OCI-LY1 (cell line): ENCODE data around the gene RNF182.

Experiments
- H2AFZ ChIP-seq: fragments of 200-600 bp; sonication (generic), shearing (Covaris generic); 2 replicates; pipeline ENCODE4 v1.6.0; 2014; ENCODE audit warnings: antibody characterized with exemption, mild to moderate bottlenecking, low read length
- H3F3A ChIP-seq: fragments of 200-600 bp; sonication (generic), shearing (Covaris generic); 2 replicates; pipeline ENCODE4 v1.6.0; 2014; ENCODE audit warnings: mild to moderate bottlenecking, antibody characterized with exemption, low read length, moderate library complexity; ENCODE audit not compliant: insufficient read depth
- H3K27ac ChIP-seq: fragments of 200-600 bp; sonication (generic); 2 replicates; pipeline ENCODE4 v1.5.1; 2014; ENCODE audit warnings: low read length, mixed run types, mild to moderate bottlenecking, low read depth; ENCODE audit not compliant: poor library complexity, severe bottlenecking
- H3K27me3 ChIP-seq: fragments of 200-600 bp; sonication (generic); 2 replicates; pipeline ENCODE4 v1.6.0; 2014; ENCODE audit warnings: antibody characterized with exemption, mild to moderate bottlenecking, low read length, moderate library complexity; ENCODE audit not compliant: insufficient read depth
- H3K36me3 ChIP-seq: fragments of 200-600 bp; sonication (generic); 2 replicates; pipeline ENCODE4 v1.6.1; 2014; ENCODE audit warnings: mild to moderate bottlenecking, antibody characterized with exemption, low read length, moderate library complexity, mixed read lengths; ENCODE audit not compliant: insufficient read depth
- H3K4me1 ChIP-seq: fragments of 200-600 bp; sonication (generic); 2 replicates; pipeline ENCODE4 v1.5.1; 2014; ENCODE audit warnings: mild to moderate bottlenecking, low read length, moderate library complexity; ENCODE audit not compliant: insufficient read depth, severe bottlenecking
- H3K4me2 ChIP-seq: fragments of 200-600 bp; sonication (generic), shearing (Covaris generic); 2 replicates; pipeline ENCODE4 v1.6.1; 2014; ENCODE audit warnings: low read length
- H3K4me3 ChIP-seq: fragments of 200-600 bp; sonication (generic); 2 replicates; pipeline ENCODE4 v1.5.1; 2014; ENCODE audit warnings: low read length, low read depth, mild to moderate bottlenecking, mixed read lengths; ENCODE audit not compliant: poor library complexity, severe bottlenecking
- H3K79me2 ChIP-seq: fragments of 200-600 bp; shearing (Covaris generic); 2 replicates; pipeline ENCODE4 v1.6.1; 2016; ENCODE audit warnings: mixed run types, low read length, mixed read lengths; ENCODE audit not compliant: insufficient read depth
- H3K9ac ChIP-seq: fragments of 200-600 bp; sonication (generic), shearing (Covaris generic); 2 replicates; pipeline ENCODE4 v1.6.1; 2014; ENCODE audit warnings: mild to moderate bottlenecking, low read length, mixed read lengths
- H3K9me2 ChIP-seq: fragments of 200-600 bp; sonication (generic), shearing (Covaris generic); 2 replicates; pipeline ENCODE4 v1.6.1; 2014; ENCODE audit warnings: low read depth, mild to moderate bottlenecking, low read length, mixed read lengths
- H3K9me3 ChIP-seq: fragments of 200-600 bp; shearing (Covaris generic); 2 replicates; pipeline ENCODE4 v1.6.1; 2014; ENCODE audit warnings: low read length, mixed read lengths
- H4K20me1 ChIP-seq: fragments of 200-600 bp; sonication (generic), shearing (Covaris generic); 2 replicates; pipeline ENCODE4 v1.6.0; 2016; ENCODE audit warnings: mild to moderate bottlenecking, low read length; ENCODE audit not compliant: insufficient read depth
- EZH2 ChIP-seq: fragments of 200-600 bp; sonication (generic), shearing (Covaris generic); IDR thresholded peaks from 2 replicates; pipeline ENCODE4 v1.8.0; 2017; ENCODE audit warnings: borderline replicate concordance, mixed run types, mild to moderate bottlenecking, antibody characterized with exemption, low read length, moderate library complexity, mixed read lengths
- TF ChIP-seq, protein P1 (sequence below): fragments of 200-600 bp; sonication (generic), shearing (Covaris generic); IDR thresholded peaks from 2 replicates; pipeline ENCODE4 v1.5.1; 2017; ENCODE audit warnings: mild to moderate bottlenecking, antibody characterized with exemption, low read length, moderate library complexity, mixed read lengths

RNF182 gene

GRCh38 chr6:13902922-13903321, 21.8 kb upstream of the RNF182 start:
- no peaks in the 10 kb centered on the region for H3K4me1 ChIP-seq
- no peaks in the 10 kb centered on the region for H3K9me3 ChIP-seq
- H3K79me2 ChIP-seq, result no peaks in the 10 kb centered on the region
- no peak overlapping the region for H2AFZ ChIP-seq
- no peak overlapping the region for H3K4me3 ChIP-seq
- no peaks in the 10 kb centered on the region for H3K36me3 ChIP-seq
- no peaks in the 10 kb centered on the region for H4K20me1 ChIP-seq
- H3K9me2 ChIP-seq, result no peaks in the 10 kb centered on the region
- no peak overlapping the region for H3K4me2 ChIP-seq
- no peak overlapping the region for H3K27ac ChIP-seq
- no peak for TF ChIP-seq EZH2
- TF ChIP-seq, protein P1, sequence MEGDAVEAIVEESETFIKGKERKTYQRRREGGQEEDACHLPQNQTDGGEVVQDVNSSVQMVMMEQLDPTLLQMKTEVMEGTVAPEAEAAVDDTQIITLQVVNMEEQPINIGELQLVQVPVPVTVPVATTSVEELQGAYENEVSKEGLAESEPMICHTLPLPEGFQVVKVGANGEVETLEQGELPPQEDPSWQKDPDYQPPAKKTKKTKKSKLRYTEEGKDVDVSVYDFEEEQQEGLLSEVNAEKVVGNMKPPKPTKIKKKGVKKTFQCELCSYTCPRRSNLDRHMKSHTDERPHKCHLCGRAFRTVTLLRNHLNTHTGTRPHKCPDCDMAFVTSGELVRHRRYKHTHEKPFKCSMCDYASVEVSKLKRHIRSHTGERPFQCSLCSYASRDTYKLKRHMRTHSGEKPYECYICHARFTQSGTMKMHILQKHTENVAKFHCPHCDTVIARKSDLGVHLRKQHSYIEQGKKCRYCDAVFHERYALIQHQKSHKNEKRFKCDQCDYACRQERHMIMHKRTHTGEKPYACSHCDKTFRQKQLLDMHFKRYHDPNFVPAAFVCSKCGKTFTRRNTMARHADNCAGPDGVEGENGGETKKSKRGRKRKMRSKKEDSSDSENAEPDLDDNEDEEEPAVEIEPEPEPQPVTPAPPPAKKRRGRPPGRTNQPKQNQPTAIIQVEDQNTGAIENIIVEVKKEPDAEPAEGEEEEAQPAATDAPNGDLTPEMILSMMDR, result no peak
- H3F3A ChIP-seq, result no peaks in the 10 kb centered on the region
- no peaks in the 10 kb centered on the region for H3K27me3 ChIP-seq
- H3K9ac ChIP-seq, result no peak overlapping the region

DNA sequence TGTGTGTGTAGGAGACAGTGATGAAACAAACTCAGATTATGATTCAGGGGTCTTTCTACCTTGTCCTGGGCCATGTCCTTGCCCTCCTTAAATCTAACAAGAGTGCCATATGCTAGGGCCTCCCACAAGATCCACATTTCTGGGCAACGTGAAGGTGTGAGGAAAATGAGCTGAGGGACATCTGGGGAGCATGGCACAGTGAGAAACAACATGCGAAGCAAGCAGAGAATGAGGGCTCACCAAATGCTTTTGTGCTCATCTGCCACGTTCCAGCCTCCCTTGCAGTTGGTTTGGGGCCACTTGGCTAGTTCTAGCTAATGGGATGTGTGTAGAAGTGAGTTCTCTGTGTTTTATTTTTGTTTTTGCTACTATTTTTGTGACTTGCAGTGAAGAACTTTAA, 21.4 kb upstream of the RNF182 start:
- H3K9ac ChIP-seq, result no peak overlapping the region
- no peaks in the 10 kb centered on the region for H3K9me3 ChIP-seq
- no peaks in the 10 kb centered on the region for H3K79me2 ChIP-seq
- H3F3A ChIP-seq, result no peaks in the 10 kb centered on the region
- no peak overlapping the region for H3K4me3 ChIP-seq
- H3K9me2 ChIP-seq, result no peaks in the 10 kb centered on the region
- H3K36me3 ChIP-seq, result no peaks in the 10 kb centered on the region
- no peaks in the 10 kb centered on the region for H4K20me1 ChIP-seq
- H3K27me3 ChIP-seq, result no peaks in the 10 kb centered on the region
- H3K4me2 ChIP-seq, result no peak overlapping the region
- H3K4me1 ChIP-seq, result no peaks in the 10 kb centered on the region
- H2AFZ ChIP-seq, result no peak overlapping the region
- TF ChIP-seq EZH2, result no peak
- TF ChIP-seq, protein P1, result no peak
- H3K27ac ChIP-seq, result no peak overlapping the region

- no peak overlapping the region for H3K9ac ChIP-seq
- H3K79me2 ChIP-seq, result no peaks in the 10 kb centered on the region
- H3K4me2 ChIP-seq, result no peak overlapping the region
- TF ChIP-seq EZH2, result no peak
- TF ChIP-seq, protein P1, result no peak
- H3K9me3 ChIP-seq, result no peaks in the 10 kb centered on the region
- H4K20me1 ChIP-seq, result no peaks in the 10 kb centered on the region; the same call in 1 of the 2 replicates
- no peaks in the 10 kb centered on the region for H3F3A ChIP-seq
- H3K27me3 ChIP-seq, result no peaks in the 10 kb centered on the region
- H3K27ac ChIP-seq, result no peak overlapping the region
- no peaks in the 10 kb centered on the region for H3K4me1 ChIP-seq
- no peaks in the 10 kb centered on the region for H3K36me3 ChIP-seq
- no peak overlapping the region for H2AFZ ChIP-seq
- no peaks in the 10 kb centered on the region for H3K9me2 ChIP-seq
- H3K4me3 ChIP-seq, result no peak overlapping the region
Observed at GRCh38 chr6:13907001-13907350, 17.8 kb upstream of the RNF182 start.
